ENCODE data around the gene FHIT. TPM values are rescaled to one million over a fixed set of nuclear protein-coding genes. Genes with fewer than 3 reads are reported as not detected.

FHIT gene
- total RNA-seq, 2 experiments from 2014 or later: 7.6 to 7.9 TPM

- Mint-ChIP-seq H3K9me3 (no peaks in the 10 kb centered on the region), H3K36me3 (ENCODE audit: low read depth) (no peaks in the 10 kb centered on the region), H3K27me3 (no peaks in the 10 kb centered on the region), H3K4me3 (no peak overlapping the region), H3K4me1 (ENCODE audit: low read depth) (no peaks in the 10 kb centered on the region), H3K27ac (no peak overlapping the region)
- TF ChIP-seq CTCF (IDR thresholded peaks at IDR 0.05): no peak
- DNase-seq (no peak), ATAC-seq (no peak)
- ChIA-PET CTCF (no interaction called here), POLR2A (no interaction called here)
- intact Hi-C loops (cut with micrococcal nuclease): no loop called here
Observed at GRCh38 chr3:60435941-60436650, 815.2 kb downstream of the FHIT start.

- peaks cover 5% of the 10 kb centered on the region for H3K4me1 Mint-ChIP-seq (ENCODE audit: low read depth)
- no peak overlapping the region for H3K27ac Mint-ChIP-seq
- ChIA-PET CTCF (no interaction called here), POLR2A (no interaction called here)
- H3K9me3 Mint-ChIP-seq: no peaks in the 10 kb centered on the region
- no peak for TF ChIP-seq CTCF (IDR thresholded peaks at IDR 0.05)
- DNase-seq: no peak
- H3K27me3 Mint-ChIP-seq: no peaks in the 10 kb centered on the region
- no peaks in the 10 kb centered on the region for H3K36me3 Mint-ChIP-seq (ENCODE audit: low read depth)
- intact Hi-C loops (cut with micrococcal nuclease): no loop called here
- no peak overlapping the region for H3K4me3 Mint-ChIP-seq
- ATAC-seq: no peak
Observed at GRCh38 chr3:60434950-60435349, 816.3 kb downstream of the FHIT start.

- Mint-ChIP-seq H3K27ac (no peak overlapping the region), H3K9me3 (no peaks in the 10 kb centered on the region), H3K4me1 (ENCODE audit: low read depth) (peaks cover 5% of the 10 kb centered on the region), H3K4me3 (no peak overlapping the region), H3K27me3 (no peaks in the 10 kb centered on the region), H3K36me3 (ENCODE audit: low read depth) (no peaks in the 10 kb centered on the region)
- no peak for DNase-seq
- intact Hi-C loops (cut with micrococcal nuclease): no loop called here
- ChIA-PET CTCF (no interaction called here), POLR2A (no interaction called here)
- ATAC-seq: no peak
- no peak for TF ChIP-seq CTCF (IDR thresholded peaks at IDR 0.05)
Observed at GRCh38 chr3:60434323-60434722, 816.9 kb downstream of the FHIT start.

GRCh38 chr3:60431599-60431958, 819.7 kb downstream of the FHIT start:
- ChIA-PET CTCF (interaction anchor here (0.7 kb wide), 1 partner anchor 820 kb away, joined by 3 read pairs; no protein-coding TSS in a partner anchor), POLR2A (no interaction called here)
- Mint-ChIP-seq H3K4me1 (ENCODE audit: low read depth) (peaks cover 5% of the 10 kb centered on the region), H3K9me3 (no peaks in the 10 kb centered on the region), H3K27me3 (no peaks in the 10 kb centered on the region), H3K36me3 (ENCODE audit: low read depth) (no peaks in the 10 kb centered on the region), H3K27ac (no peak overlapping the region), H3K4me3 (no peak overlapping the region)
- no peak for DNase-seq
- no peak for TF ChIP-seq CTCF (IDR thresholded peaks at IDR 0.05)
- ATAC-seq: no peak
- intact Hi-C loops (cut with micrococcal nuclease): no loop called here

GRCh38 chr3:60430205-60430604, 821.0 kb downstream of the FHIT start:
- no peak for ATAC-seq
- Mint-ChIP-seq H3K4me3 (no peak overlapping the region), H3K4me1 (ENCODE audit: low read depth) (peaks cover 5% of the 10 kb centered on the region), H3K9me3 (no peaks in the 10 kb centered on the region), H3K27ac (no peak overlapping the region), H3K36me3 (ENCODE audit: low read depth) (no peaks in the 10 kb centered on the region), H3K27me3 (no peaks in the 10 kb centered on the region)
- ChIA-PET CTCF (no interaction called here), POLR2A (no interaction called here)
- DNase-seq: no peak
- no peak for TF ChIP-seq CTCF (IDR thresholded peaks at IDR 0.05)
- intact Hi-C loops (cut with micrococcal nuclease): no loop called here

Measured in activated CD8-positive, alpha-beta T cell treated with anti-CD3 and anti-CD28 coated beads for 36 hours (primary cell).